Nephron (organoid): ENCODE data around the gene GALNT1.

Experiments used
- H3K27ac Mint-ChIP-seq, 3 experiments: 2 replicates each; pipeline ENCODE4 v1.8.0; 2020; ENCODE audit warnings: mixed read lengths in 3 of 3, mild to moderate bottlenecking in 2 of 3, moderate library complexity in 1 of 3
- H3K27me3 Mint-ChIP-seq: 2 replicates; pipeline ENCODE4 v1.8.0; 2021; ENCODE audit warnings: low read depth, mild to moderate bottlenecking, moderate library complexity, mixed read lengths
- H3K36me3 Mint-ChIP-seq: 2 replicates; pipeline ENCODE4 v1.8.0; 2020; ENCODE audit warnings: low read depth, mixed read lengths
- H3K4me1 Mint-ChIP-seq: 2 replicates; pipeline ENCODE4 v1.8.0; 2020; ENCODE audit warnings: mixed read lengths
- H3K4me3 Mint-ChIP-seq, 3 experiments: 2 replicates each; pipeline ENCODE4 v1.8.0; 2020; ENCODE audit warnings: mild to moderate bottlenecking in 3 of 3, mixed read lengths in 3 of 3, moderate library complexity in 2 of 3
- H3K9me3 Mint-ChIP-seq: 2 replicates; pipeline ENCODE4 v1.8.0; 2020; ENCODE audit warnings: mixed read lengths
- TF ChIP-seq, protein P1 (sequence below), 3 experiments: fragments of 200-600 bp; sonication (generic); IDR thresholded peaks; one replicate each; pipeline ENCODE4 v1.5.0; 2021; ENCODE audit warnings: antibody characterized with exemption in 3 of 3; ENCODE audit not compliant: unreplicated experiment in 3 of 3

GALNT1 gene

DNA sequence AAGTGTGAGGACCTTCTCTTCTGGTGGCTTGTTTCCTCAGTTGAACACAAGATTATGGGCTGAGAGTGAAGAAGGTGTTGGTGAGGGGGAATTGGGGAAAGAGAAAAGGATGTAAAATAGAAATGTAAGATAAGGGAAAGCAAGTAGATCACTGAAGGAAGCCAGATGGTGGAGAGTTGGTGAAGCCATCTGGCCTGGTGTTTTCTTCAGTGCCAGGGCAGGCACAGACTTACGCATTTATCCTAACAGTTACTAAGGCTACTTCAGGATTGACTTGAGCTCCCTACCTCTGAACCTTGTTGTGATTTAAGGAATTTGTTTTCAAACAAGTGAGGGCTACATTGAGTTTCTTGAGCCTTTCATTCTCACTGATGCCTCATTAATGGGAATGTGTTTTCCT, 113.8 kb downstream of the GALNT1 start:
- peaks cover 22% of the 10 kb centered on the region for H3K36me3 Mint-ChIP-seq
- H3K4me3 Mint-ChIP-seq: no peak overlapping the region
- H3K27me3 Mint-ChIP-seq: no peaks in the 10 kb centered on the region
- no peak overlapping the region for H3K27ac Mint-ChIP-seq
- no peaks in the 10 kb centered on the region for H3K4me1 Mint-ChIP-seq
- TF ChIP-seq, protein P1, sequence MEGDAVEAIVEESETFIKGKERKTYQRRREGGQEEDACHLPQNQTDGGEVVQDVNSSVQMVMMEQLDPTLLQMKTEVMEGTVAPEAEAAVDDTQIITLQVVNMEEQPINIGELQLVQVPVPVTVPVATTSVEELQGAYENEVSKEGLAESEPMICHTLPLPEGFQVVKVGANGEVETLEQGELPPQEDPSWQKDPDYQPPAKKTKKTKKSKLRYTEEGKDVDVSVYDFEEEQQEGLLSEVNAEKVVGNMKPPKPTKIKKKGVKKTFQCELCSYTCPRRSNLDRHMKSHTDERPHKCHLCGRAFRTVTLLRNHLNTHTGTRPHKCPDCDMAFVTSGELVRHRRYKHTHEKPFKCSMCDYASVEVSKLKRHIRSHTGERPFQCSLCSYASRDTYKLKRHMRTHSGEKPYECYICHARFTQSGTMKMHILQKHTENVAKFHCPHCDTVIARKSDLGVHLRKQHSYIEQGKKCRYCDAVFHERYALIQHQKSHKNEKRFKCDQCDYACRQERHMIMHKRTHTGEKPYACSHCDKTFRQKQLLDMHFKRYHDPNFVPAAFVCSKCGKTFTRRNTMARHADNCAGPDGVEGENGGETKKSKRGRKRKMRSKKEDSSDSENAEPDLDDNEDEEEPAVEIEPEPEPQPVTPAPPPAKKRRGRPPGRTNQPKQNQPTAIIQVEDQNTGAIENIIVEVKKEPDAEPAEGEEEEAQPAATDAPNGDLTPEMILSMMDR (IDR thresholded peaks at IDR 0.05; ENCODE audit: unreplicated experiment in 3 of 3): no peak
- H3K9me3 Mint-ChIP-seq: no peaks in the 10 kb centered on the region

DNA sequence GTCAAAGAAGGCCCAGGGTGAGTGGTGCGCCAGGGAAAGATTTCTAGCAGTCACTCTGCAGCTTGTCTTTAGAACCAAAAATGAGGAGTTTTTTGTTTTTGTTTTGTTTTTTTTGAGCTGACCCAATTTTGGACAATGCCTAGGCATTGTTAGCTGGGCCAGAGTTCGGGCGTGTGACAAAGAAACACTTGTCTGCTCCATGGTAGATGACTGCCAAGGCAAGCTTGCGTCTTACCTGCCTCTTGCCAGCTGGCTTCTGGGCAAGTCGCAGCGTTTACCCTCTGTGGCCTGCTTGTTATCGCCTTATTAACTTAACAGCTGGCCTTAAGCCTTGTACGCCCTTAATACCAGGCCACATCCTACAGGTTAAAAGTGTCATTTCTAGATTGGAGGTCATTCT, 114.3 kb downstream of the GALNT1 start:
- Mint-ChIP-seq H3K27ac (no peak overlapping the region), H3K9me3 (no peaks in the 10 kb centered on the region), H3K27me3 (no peaks in the 10 kb centered on the region), H3K4me3 (no peak overlapping the region), H3K36me3 (peaks cover 22% of the 10 kb centered on the region), H3K4me1 (no peaks in the 10 kb centered on the region)
- TF ChIP-seq, protein P1 (IDR thresholded peaks at IDR 0.05; ENCODE audit: unreplicated experiment in 3 of 3): no peak

DNA sequence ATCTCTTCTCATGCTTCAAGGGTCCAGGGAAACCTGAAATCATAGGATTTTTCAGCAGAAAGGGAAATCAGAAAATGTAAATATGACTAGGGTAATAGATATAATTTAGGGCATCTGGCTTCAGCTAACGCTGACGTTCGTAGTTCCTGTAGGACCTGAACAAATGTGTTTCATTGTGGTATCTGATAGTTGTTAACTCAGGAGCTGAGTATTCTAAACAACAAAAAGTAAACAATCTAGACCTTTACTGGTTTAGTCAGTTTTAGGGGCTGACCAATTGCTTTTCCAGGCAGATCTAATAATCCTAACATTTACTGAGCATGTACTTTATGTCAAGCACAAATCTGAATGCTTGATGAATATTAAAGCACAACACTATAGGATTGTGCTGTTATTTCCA, 114.8 kb downstream of the GALNT1 start:
- H3K4me1 Mint-ChIP-seq: no peaks in the 10 kb centered on the region
- H3K9me3 Mint-ChIP-seq: no peaks in the 10 kb centered on the region
- H3K4me3 Mint-ChIP-seq: no peak overlapping the region
- peaks cover 22% of the 10 kb centered on the region for H3K36me3 Mint-ChIP-seq
- TF ChIP-seq, protein P1 (IDR thresholded peaks at IDR 0.05; ENCODE audit: unreplicated experiment in 3 of 3): no peak
- no peaks in the 10 kb centered on the region for H3K27me3 Mint-ChIP-seq
- H3K27ac Mint-ChIP-seq: no peak overlapping the region

DNA sequence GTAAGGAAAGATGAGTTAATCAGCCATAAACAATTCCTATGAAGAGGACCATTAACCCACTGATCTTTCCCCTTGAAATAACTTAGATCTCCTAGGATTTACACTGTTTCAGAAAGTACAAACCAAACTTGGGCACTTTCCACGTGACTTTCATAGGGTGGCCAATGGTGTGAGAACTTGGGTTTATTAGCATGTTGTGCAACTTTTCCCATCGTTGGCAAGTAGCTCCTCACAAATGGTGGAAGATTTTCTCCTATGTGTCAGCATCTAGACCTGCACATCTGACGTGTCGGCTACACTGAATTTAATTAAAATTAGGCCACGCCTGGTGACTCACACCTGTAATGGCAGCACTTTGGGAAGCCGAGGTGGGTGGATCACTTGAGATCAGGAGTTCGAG, 116.3 kb downstream of the GALNT1 start:
- H3K4me1 Mint-ChIP-seq: no peaks in the 10 kb centered on the region
- no peaks in the 10 kb centered on the region for H3K27me3 Mint-ChIP-seq
- TF ChIP-seq, protein P1 (IDR thresholded peaks at IDR 0.05; ENCODE audit: unreplicated experiment in 3 of 3): no peak
- peaks cover 24% of the 10 kb centered on the region for H3K36me3 Mint-ChIP-seq
- H3K4me3 Mint-ChIP-seq: no peak overlapping the region
- no peaks in the 10 kb centered on the region for H3K9me3 Mint-ChIP-seq
- no peak overlapping the region for H3K27ac Mint-ChIP-seq

DNA sequence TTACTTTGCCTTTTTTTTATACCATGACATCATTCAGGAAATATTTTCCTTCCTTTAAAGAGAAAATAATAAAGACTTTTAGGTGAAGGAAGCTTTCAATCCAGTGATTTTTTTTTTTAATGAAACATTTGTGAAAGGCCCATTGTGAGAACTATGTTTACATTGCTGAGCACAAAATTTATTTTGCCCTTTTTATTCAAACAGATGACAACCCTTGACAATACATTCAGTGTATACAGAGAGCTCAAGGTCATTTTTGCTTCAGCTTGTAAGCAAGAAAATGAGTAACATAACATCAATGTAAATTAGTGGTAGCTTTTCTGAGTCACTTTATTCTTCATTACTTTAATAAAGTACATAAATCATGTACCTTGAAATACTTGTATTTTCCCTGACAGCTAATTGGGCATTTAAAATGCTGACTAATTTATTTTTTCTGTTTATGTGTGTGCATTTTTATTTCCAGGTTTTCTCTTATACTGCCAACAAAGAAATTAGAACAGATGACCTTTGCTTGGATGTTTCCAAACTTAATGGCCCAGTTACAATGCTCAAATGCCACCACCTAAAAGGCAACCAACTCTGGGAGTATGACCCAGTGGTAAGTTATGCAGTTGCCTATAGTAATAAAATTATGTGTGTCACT, 121.6 kb downstream of the GALNT1 start:
- H3K27me3 Mint-ChIP-seq: no peaks in the 10 kb centered on the region
- H3K27ac Mint-ChIP-seq: peak overlapping the region in 1 of 3 experiments; percentile 16
- H3K4me1 Mint-ChIP-seq: no peaks in the 10 kb centered on the region
- H3K36me3 Mint-ChIP-seq: peaks cover 26% of the 10 kb centered on the region
- H3K4me3 Mint-ChIP-seq: no peak overlapping the region
- H3K9me3 Mint-ChIP-seq: no peaks in the 10 kb centered on the region
- TF ChIP-seq, protein P1 (IDR thresholded peaks at IDR 0.05; ENCODE audit: unreplicated experiment in 3 of 3): no peak

DNA sequence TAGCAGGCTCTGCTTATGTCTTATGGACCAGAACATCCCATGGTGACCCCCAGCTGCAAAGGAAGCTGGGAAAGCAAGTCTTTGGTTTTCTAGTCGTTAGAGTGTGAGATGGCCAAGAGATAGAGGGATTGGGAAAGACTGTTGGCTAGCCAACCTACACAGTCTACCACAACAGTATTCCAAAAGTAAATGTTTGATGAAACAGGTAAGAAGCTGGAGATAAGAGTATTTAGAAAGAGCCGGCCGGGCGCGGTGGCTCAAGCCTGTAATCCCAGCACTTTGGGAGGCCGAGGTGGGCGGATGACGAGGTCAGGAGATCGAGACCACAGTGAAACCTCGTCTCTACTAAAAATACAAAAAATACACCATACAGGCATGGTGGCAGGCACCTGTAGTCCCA, 124.4 kb downstream of the GALNT1 start:
- Mint-ChIP-seq H3K4me3 (no peak overlapping the region), H3K27ac (no peak overlapping the region), H3K27me3 (no peaks in the 10 kb centered on the region), H3K9me3 (no peaks in the 10 kb centered on the region), H3K36me3 (peaks cover 26% of the 10 kb centered on the region), H3K4me1 (no peaks in the 10 kb centered on the region)
- TF ChIP-seq, protein P1 (IDR thresholded peaks at IDR 0.05; ENCODE audit: unreplicated experiment in 3 of 3): no peak
